Sigmoid colon (tissue), 3 donors: Measurements from ENCODE around the gene BPTF.

Experiments
- CTCF ChIP-seq, 4 experiments: fragments of 450-650 bp in 3 of 4; fragments of 200-600 bp in 1 of 4; IDR thresholded peaks; one replicate each; pipeline ENCODE4 v1.5.1; 2016 to 2019; ENCODE audit warnings: antibody characterized with exemption in 4 of 4, mild to moderate bottlenecking in 3 of 4, moderate library complexity in 2 of 4
- POLR2A ChIP-seq, 2 donors: fragments of 450-650 bp; IDR thresholded peaks; one replicate each; pipeline ENCODE4 v1.6.1; 2016; ENCODE audit warnings: antibody characterized with exemption in 2 of 2, mild to moderate bottlenecking in 2 of 2, moderate library complexity in 2 of 2

GRCh38 chr17:67911059-67911782 lies 85.9 kb downstream of the BPTF start:
- TF ChIP-seq POLR2A (IDR thresholded peaks at IDR 0.05) (no peak), CTCF (IDR thresholded peaks at IDR 0.05) (no peak)
